ENCODE measurements around the gene TMEM236. TPM values are rescaled to one million over a fixed set of nuclear protein-coding genes. Genes with fewer than 3 reads are reported as not detected.

The TMEM236 gene
- total RNA-seq, 4 donors from 2014 or later: 1.7 to 4.1 (median 3.0) TPM

GRCh38 chr10:17817316-17817715, 65.3 kb downstream of the TMEM236 start:
- ATAC-seq (ENCODE audit: low FRiP score) (no peak), DNase-seq (ENCODE audit: low spot score) (no peak)
- TF ChIP-seq CTCF (IDR thresholded peaks at IDR 0.05): no peak

GRCh38 chr10:17817790-17818189, 65.8 kb downstream of the TMEM236 start:
- DNase-seq (ENCODE audit: low spot score) (no peak), ATAC-seq (ENCODE audit: low FRiP score) (no peak)
- no peak for TF ChIP-seq CTCF (IDR thresholded peaks at IDR 0.05)

GRCh38 chr10:17819836-17820235, 67.8 kb downstream of the TMEM236 start:
- no peak for DNase-seq (ENCODE audit: low spot score)
- TF ChIP-seq CTCF (IDR thresholded peaks at IDR 0.05): no peak
- ATAC-seq (ENCODE audit: low FRiP score): no peak

GRCh38 chr10:17820943-17821342, 68.9 kb downstream of the TMEM236 start:
- ATAC-seq (ENCODE audit: low FRiP score): no peak
- no peak for DNase-seq (ENCODE audit: low spot score)
- no peak for TF ChIP-seq CTCF (IDR thresholded peaks at IDR 0.05)

- no peak for DNase-seq (ENCODE audit: low spot score)
- no peak for ATAC-seq (ENCODE audit: low FRiP score)
- TF ChIP-seq CTCF (IDR thresholded peaks at IDR 0.05): no peak
Observed at GRCh38 chr10:17821893-17822292, 69.9 kb downstream of the TMEM236 start.

- ATAC-seq (ENCODE audit: low FRiP score): no peak
- TF ChIP-seq CTCF (IDR thresholded peaks at IDR 0.05): no peak
- no peak for DNase-seq (ENCODE audit: low spot score)
Observed at GRCh38 chr10:17831341-17831740, 79.3 kb downstream of the TMEM236 start.

GRCh38 chr10:17831896-17832295, 79.9 kb downstream of the TMEM236 start:
- no peak for ATAC-seq (ENCODE audit: low FRiP score)

More at GRCh38 chr10:17831896-17832295, 79.9 kb downstream of the TMEM236 start:
- no peak for DNase-seq (ENCODE audit: low spot score)
- no peak for TF ChIP-seq CTCF (IDR thresholded peaks at IDR 0.05)
